Measurements from ENCODE around the gene TMEM132D.

DNA sequence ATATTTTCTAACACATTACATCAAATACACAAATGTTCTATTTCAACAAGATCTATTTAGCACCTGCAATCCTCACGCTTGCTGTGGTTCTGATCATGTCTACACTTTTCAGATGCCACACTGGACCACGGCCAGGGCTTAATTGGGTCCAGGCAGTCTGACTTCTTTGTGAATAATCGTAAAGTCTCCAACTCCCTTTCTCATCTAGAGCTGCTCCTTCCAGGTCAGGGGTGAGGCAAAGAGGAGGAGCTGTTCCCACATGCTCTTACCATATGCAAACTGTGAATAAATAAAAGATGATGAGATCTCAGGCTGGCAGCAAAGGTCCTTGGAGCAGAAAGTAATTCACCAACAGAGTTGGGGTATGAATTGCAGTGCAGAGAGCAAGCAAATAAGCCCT, 733.9 kb downstream of the TMEM132D start:
- no peak for TF ChIP-seq POLR2AphosphoS5 (IDR thresholded peaks at IDR 0.05; ENCODE audit: low read depth, low read length)
- TF ChIP-seq POLR2A (IDR thresholded peaks at IDR 0.05; ENCODE audit: low read depth, low read length), result no peak
- TF ChIP-seq TAF1 (IDR thresholded peaks at IDR 0.05; ENCODE audit: borderline replicate concordance, low read depth, low read length), result no peak

Measured in GM12892 (cell line).